ENCODE results near the gene ALKBH7. TPM values are rescaled to one million over a fixed set of nuclear protein-coding genes. Genes with fewer than 3 reads are reported as not detected.
A peak's percentile ranks its signal among the peaks of the same experiment; 100 is the strongest.

Gene ALKBH7
- polyA plus RNA-seq, 4 donors: 41.7 to 107 (median 53.5) TPM

- DNase-seq (ENCODE audit: low read depth in 4 of 4, low spot score in 3 of 4): no peak
Measured at GRCh38 chr19:6421075-6422014, 48.8 kb downstream of the ALKBH7 start.

DNA sequence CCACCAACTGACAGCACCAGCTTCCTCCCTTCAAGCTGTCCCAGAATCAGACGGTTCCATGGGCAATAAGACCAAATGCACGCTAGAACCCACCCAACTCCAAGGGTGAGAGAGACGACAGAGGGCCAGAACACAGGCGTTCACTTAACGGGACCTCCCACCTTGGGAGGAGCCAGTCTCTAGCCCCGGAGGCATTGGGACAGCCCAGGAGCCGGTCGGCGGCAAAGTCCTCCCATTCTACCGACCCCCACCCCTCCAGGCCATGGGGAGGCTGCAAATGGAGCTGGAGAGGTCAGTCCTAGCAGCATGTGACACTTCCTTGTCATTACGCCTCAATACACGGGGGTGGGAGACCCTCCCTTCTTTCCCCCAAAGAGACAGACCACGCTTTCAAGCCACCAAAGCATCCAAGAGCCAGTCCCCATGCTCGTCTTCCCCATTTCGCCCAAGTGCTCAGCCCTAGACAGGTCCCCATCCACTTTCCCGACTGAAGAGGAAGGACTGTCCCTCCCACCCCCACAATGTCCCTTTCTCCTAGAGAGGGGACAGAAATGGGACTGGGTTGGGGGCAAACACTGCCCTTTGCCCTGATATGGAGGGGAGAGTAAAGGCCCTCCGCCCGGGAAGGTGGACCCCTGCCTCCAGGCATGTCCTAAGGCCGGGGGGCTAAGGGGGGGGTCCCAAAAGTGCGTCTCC lies 51.1 kb downstream of the ALKBH7 start:
- no peak for DNase-seq (ENCODE audit: low read depth in 4 of 4, low spot score in 3 of 4)

DNA sequence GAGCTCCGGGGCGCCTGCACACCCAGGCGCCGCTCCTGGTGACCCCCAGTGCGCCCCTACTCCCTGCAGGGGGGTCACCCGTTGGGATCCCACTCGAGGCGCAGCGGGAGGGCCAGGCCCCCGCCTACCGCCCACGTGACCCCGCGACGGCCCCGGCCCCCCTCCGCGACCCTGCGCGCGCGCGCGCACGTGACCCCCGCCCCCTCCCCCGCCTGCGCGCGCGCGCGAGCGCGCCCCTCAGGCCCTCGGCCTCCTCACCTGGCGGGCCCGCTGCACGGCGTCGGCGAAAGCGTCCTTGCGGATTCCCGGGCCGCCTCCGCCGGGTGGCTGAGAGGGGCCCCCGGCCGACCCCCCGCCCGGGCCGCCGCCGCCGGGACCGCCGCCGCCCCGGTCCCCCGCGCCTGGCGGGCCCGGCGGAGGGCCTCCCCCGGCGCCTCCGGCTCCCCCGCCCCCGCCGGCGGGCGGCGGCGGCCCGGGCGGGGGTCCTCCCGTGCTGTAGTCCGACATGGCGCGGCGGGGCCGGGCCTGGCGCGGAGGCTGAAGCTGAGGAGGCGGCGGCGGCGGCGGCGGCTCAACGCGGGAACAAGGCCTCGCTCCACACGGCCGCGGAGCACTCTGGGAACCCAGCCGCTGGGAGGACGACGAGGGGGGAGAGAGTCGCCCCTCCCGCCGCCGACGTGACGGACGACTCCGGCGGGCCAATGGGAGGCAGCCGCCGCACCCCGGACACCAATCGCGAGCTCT lies 51.8 kb downstream of the ALKBH7 start, which contains the start of gene KHSRP:
TSS of gene KHSRP (minus strand) at position 617 of the 744 bp plus-strand sequence. CDS start at position 507, 110 bp downstream.
- peak in 1 of 4 donors; percentile 96 for DNase-seq (ENCODE audit: low read depth in 4 of 4, low spot score in 3 of 4)

Other genes starting within 250 kb of the ALKBH7 start
- 1 to 10 TPM in 1 of 4 donors, under 1 TPM in 3; 0.61 to 1.1 (median 0.89) TPM for gene ACSBG2, start 237.1 kb upstream of the ALKBH7 start, polyA plus RNA-seq (ENCODE audit: insufficient read length in 4 of 4)
- 100 to 1,000 TPM in 1 of 4 donors, 10 to 100 TPM in 3; 79.8 to 121 (median 86.5) TPM for gene MLLT1, start 92.8 kb upstream of the ALKBH7 start, polyA plus RNA-seq (ENCODE audit: insufficient read length in 4 of 4)
- under 1 TPM in 2 of 4 donors, not detected in 2; 0.14 to 0.18 TPM for gene ACER1, start 39.2 kb upstream of the ALKBH7 start, polyA plus RNA-seq (ENCODE audit: insufficient read length in 4 of 4)
- 10 to 100 TPM; 57.8 to 77.1 (median 63.4) TPM for gene CLPP, start 11.3 kb upstream of the ALKBH7 start, polyA plus RNA-seq (ENCODE audit: insufficient read length in 4 of 4)
- 1 to 10 TPM; 2.2 to 2.9 (median 2.6) TPM for gene PSPN, start 3.1 kb downstream of the ALKBH7 start, polyA plus RNA-seq (ENCODE audit: insufficient read length in 4 of 4)
- 100 to 1,000 TPM in 1 of 4 donors, 10 to 100 TPM in 3; 85.2 to 111 (median 90.7) TPM for gene GTF2F1, start 20.4 kb downstream of the ALKBH7 start, polyA plus RNA-seq (ENCODE audit: insufficient read length in 4 of 4)
- gene KHSRP, start 52.0 kb downstream of the ALKBH7 start, polyA plus RNA-seq (ENCODE audit: insufficient read length in 4 of 4): 100 to 1,000 TPM; 283 to 338 (median 293) TPM
- gene SLC25A41, start 61.0 kb downstream of the ALKBH7 start, polyA plus RNA-seq (ENCODE audit: insufficient read length in 4 of 4): under 1 TPM; 0.30 to 0.93 (median 0.37) TPM
- gene SLC25A23, start 87.0 kb downstream of the ALKBH7 start, polyA plus RNA-seq (ENCODE audit: insufficient read length in 4 of 4): 10 to 100 TPM; 72.6 to 90.6 (median 74.8) TPM
- gene CRB3, start 91.5 kb downstream of the ALKBH7 start, polyA plus RNA-seq (ENCODE audit: insufficient read length in 4 of 4): 10 to 100 TPM; 30.9 to 43.0 (median 31.3) TPM
- 10 to 100 TPM; 37.5 to 43.4 (median 39.3) TPM for gene DENND1C, start 109.0 kb downstream of the ALKBH7 start, polyA plus RNA-seq (ENCODE audit: insufficient read length in 4 of 4)
- gene TUBB4A, start 129.5 kb downstream of the ALKBH7 start, polyA plus RNA-seq (ENCODE audit: insufficient read length in 4 of 4): 10 to 100 TPM; 30.5 to 46.4 (median 35.2) TPM
- under 1 TPM; 0.17 to 0.53 (median 0.35) TPM for gene TNFSF9, start 158.2 kb downstream of the ALKBH7 start, polyA plus RNA-seq (ENCODE audit: insufficient read length in 4 of 4)
- gene CD70, start 218.4 kb downstream of the ALKBH7 start, polyA plus RNA-seq (ENCODE audit: insufficient read length in 4 of 4): under 1 TPM in 1 of 4 donors, not detected in 3; 0.18 TPM